A549 (cell line): ENCODE data around the gene TMEM248.

Experiments
- CBX2 ChIP-seq: fragments of 200-600 bp; sonication (generic); IDR thresholded peaks from 2 replicates; pipeline ENCODE4 v1.6.1; 2016; ENCODE audit warnings: low read depth, mild to moderate bottlenecking, borderline replicate concordance
- JUN ChIP-seq, 2 experiments: fragments of >200 bp; sonication (Bioruptor Twin); formaldehyde crosslinking; IDR thresholded peaks; 2 replicates in 1 of 2; 3 replicates in 1 of 2; pipeline ENCODE4 v1.6.1; 2016 to 2017
- POLR2A ChIP-seq: IDR thresholded peaks from 2 replicates; pipeline ENCODE4 v1.6.1; 2012; ENCODE audit warnings: mild to moderate bottlenecking, low read length
- SREBF2 ChIP-seq: fragments of 450-650 bp; IDR thresholded peaks from 2 replicates; pipeline ENCODE4 v1.6.1; 2014; ENCODE audit warnings: mild to moderate bottlenecking, moderate library complexity
- TFCP2L1 ChIP-seq: fragments of 250-450 bp; sonication (Bioruptor Pico); IDR thresholded peaks from 2 replicates; pipeline ENCODE4 v1.5.0; 2021; ENCODE audit warnings: mild to moderate bottlenecking
- ZSCAN20 ChIP-seq: fragments of 250-450 bp; sonication (Bioruptor Pico); IDR thresholded peaks from 2 replicates; pipeline ENCODE4 v1.8.0; 2022; ENCODE audit warnings: mild to moderate bottlenecking, moderate library complexity
- TF ChIP-seq, protein P1 (sequence below): fragments of 450-650 bp; IDR thresholded peaks from 2 replicates; pipeline ENCODE4 v1.6.1; 2014; ENCODE audit warnings: antibody characterized with exemption
- TF ChIP-seq, protein P2 (sequence below): fragments of >200 bp; sonication (Bioruptor Twin); formaldehyde crosslinking; IDR thresholded peaks from 3 replicates; pipeline ENCODE4 v1.5.1; 2016

DNA sequence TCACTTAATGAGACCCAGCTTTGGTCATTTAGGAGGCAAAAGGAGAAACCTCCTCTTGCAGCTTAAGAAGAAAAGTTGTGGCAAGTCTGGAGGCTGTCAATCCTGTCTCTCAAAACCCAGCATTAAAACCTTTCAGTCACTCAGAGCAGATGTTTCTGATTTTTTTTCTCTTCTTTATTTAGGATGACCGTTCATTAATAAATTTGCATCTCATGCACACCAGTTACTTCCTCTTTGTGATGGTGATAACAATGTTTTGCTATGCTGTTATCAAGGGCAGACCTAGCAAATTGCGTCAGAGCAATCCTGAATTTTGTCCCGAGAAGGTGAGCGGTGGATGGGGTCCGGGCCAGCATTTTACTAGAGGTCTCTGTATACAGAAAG is 32.0 kb downstream of the TMEM248 start:
- TF ChIP-seq TFCP2L1 = no peak
- no peak for TF ChIP-seq JUN (IDR thresholded peaks at IDR 0.05)
- TF ChIP-seq, protein P1, sequence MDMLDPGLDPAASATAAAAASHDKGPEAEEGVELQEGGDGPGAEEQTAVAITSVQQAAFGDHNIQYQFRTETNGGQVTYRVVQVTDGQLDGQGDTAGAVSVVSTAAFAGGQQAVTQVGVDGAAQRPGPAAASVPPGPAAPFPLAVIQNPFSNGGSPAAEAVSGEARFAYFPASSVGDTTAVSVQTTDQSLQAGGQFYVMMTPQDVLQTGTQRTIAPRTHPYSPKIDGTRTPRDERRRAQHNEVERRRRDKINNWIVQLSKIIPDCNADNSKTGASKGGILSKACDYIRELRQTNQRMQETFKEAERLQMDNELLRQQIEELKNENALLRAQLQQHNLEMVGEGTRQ = no peak
- no peak for TF ChIP-seq POLR2A
- TF ChIP-seq ZSCAN20 (CRISPR knock-in tag) = no peak
- no peak for TF ChIP-seq SREBF2
- TF ChIP-seq, protein P2, sequence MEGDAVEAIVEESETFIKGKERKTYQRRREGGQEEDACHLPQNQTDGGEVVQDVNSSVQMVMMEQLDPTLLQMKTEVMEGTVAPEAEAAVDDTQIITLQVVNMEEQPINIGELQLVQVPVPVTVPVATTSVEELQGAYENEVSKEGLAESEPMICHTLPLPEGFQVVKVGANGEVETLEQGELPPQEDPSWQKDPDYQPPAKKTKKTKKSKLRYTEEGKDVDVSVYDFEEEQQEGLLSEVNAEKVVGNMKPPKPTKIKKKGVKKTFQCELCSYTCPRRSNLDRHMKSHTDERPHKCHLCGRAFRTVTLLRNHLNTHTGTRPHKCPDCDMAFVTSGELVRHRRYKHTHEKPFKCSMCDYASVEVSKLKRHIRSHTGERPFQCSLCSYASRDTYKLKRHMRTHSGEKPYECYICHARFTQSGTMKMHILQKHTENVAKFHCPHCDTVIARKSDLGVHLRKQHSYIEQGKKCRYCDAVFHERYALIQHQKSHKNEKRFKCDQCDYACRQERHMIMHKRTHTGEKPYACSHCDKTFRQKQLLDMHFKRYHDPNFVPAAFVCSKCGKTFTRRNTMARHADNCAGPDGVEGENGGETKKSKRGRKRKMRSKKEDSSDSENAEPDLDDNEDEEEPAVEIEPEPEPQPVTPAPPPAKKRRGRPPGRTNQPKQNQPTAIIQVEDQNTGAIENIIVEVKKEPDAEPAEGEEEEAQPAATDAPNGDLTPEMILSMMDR = no peak
- TF ChIP-seq CBX2 = no peak
